Mammary epithelial cell (primary cell): ENCODE measurements around the gene TMEM131L.

ENCODE experiments used
- CTCF ChIP-seq, 2 donors: IDR thresholded peaks in 1 of 2; conservative IDR thresholded peaks in 1 of 2; 2 replicates each; pipeline ENCODE4 v1.5.1; 2011 to 2012; ENCODE audit warnings: inconsistent platforms in 2 of 2, low read length in 2 of 2, mild to moderate bottlenecking in 2 of 2, control low read depth in 1 of 2, low read depth in 1 of 2; ENCODE audit not compliant: insufficient read depth in 1 of 2; ENCODE audit errors: extremely low read depth in 1 of 2
- EZH2 ChIP-seq: IDR thresholded peaks from 2 replicates; pipeline ENCODE4 v1.6.1; 2012; ENCODE audit warnings: low read length, inconsistent platforms, borderline replicate concordance

GRCh38 chr4:153450544-153450917 lies 15.6 kb upstream of the TMEM131L start:
- TF ChIP-seq CTCF (conservative IDR thresholded peaks at IDR 0.05 in 1 of 2, IDR thresholded peaks at IDR 0.05 in 1 of 2; ENCODE audit: extremely low read depth in 1 of 2, insufficient read depth in 1 of 2, low read depth in 1 of 2, low read length in 2 of 2) (no peak), EZH2 (no peak)
